BE2C (cell line): ENCODE data around the gene SHCBP1L.

Source experiments
- DNase-seq: peaks from one replicate; pipeline ENCODE4 v3.0.0-alpha.2; 2020
- H3K27me3 ChIP-seq: fragments of 250-450 bp; sonication (Bioruptor Pico); 2 replicates; pipeline ENCODE4 v1.5.1; 2020; ENCODE audit warnings: mild to moderate bottlenecking
- H3K36me3 ChIP-seq: fragments of 250-450 bp; sonication (Bioruptor Pico); 2 replicates; pipeline ENCODE4 v1.5.1; 2020; ENCODE audit warnings: mild to moderate bottlenecking
- H3K4me1 ChIP-seq: fragments of 250-450 bp; sonication (Bioruptor Pico); 2 replicates; pipeline ENCODE4 v1.5.1; 2020
- H3K4me3 ChIP-seq: 2 replicates; pipeline ENCODE4 v1.5.1; 2011; ENCODE audit warnings: low read depth, low read length
- H3K9me3 ChIP-seq: fragments of 250-450 bp; sonication (Bioruptor Pico); 2 replicates; pipeline ENCODE4 v1.5.1; 2020
- TF ChIP-seq, protein P1 (sequence below): IDR thresholded peaks from 2 replicates; pipeline ENCODE4 v1.5.1; 2012; ENCODE audit warnings: mild to moderate bottlenecking, low read depth, low read length

Gene SHCBP1L

DNA sequence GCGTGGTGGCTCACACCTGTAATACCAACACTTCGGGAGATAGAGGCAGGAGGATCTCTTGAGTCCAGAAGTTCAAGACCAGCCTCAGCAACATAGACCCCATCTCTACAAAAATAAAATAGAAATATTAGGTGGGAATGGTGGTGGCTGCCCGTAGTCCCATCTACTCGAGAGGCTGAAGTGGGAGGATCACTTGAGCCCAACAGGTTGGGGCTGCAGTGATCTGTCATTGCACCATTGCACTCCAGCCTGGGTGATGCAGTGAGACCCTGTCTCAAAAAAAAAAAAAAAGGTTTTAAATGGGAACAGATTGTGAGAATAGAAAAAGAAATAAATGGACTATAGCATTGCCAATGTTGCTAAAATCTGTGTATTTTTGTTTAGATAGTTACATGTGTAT lies 102.6 kb downstream of the SHCBP1L start:
- H3K27me3 ChIP-seq, result no peaks in the 10 kb centered on the region
- TF ChIP-seq, protein P1, sequence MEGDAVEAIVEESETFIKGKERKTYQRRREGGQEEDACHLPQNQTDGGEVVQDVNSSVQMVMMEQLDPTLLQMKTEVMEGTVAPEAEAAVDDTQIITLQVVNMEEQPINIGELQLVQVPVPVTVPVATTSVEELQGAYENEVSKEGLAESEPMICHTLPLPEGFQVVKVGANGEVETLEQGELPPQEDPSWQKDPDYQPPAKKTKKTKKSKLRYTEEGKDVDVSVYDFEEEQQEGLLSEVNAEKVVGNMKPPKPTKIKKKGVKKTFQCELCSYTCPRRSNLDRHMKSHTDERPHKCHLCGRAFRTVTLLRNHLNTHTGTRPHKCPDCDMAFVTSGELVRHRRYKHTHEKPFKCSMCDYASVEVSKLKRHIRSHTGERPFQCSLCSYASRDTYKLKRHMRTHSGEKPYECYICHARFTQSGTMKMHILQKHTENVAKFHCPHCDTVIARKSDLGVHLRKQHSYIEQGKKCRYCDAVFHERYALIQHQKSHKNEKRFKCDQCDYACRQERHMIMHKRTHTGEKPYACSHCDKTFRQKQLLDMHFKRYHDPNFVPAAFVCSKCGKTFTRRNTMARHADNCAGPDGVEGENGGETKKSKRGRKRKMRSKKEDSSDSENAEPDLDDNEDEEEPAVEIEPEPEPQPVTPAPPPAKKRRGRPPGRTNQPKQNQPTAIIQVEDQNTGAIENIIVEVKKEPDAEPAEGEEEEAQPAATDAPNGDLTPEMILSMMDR, result no peak
- H3K9me3 ChIP-seq, result no peaks in the 10 kb centered on the region
- DNase-seq, result no peak
- H3K4me1 ChIP-seq, result peaks cover 3% of the 10 kb centered on the region; the same call in 1 of the 2 replicates
- H3K4me3 ChIP-seq, result no peak overlapping the region
- peaks cover 100% of the 10 kb centered on the region for H3K36me3 ChIP-seq
